A549 (cell line): ENCODE results near the gene SLC4A4.

ENCODE experiments used
- POLR2A ChIP-seq: IDR thresholded peaks from 2 replicates; pipeline ENCODE4 v1.6.1; 2012; ENCODE audit warnings: mild to moderate bottlenecking, low read length
- TP53 ChIP-seq: fragments of 250-450 bp; sonication (Bioruptor Pico); IDR thresholded peaks from 2 replicates; pipeline ENCODE4 v1.5.0; 2021; ENCODE audit warnings: mild to moderate bottlenecking, moderate library complexity

- no peak for TF ChIP-seq TP53
- TF ChIP-seq POLR2A = no peak
These were observed 73.2 kb downstream of the SLC4A4 start for GRCh38 chr4:71411981-71412380.
